C4-2B (cell line): ENCODE data around the gene PVALEF.

ENCODE experiments used
- CTCF ChIP-seq: fragments of 450-650 bp; conservative IDR thresholded peaks from 2 replicates; pipeline ENCODE4 v1.5.1; 2017; ENCODE audit warnings: mild to moderate bottlenecking
- ZFX ChIP-seq: fragments of 450-650 bp; IDR thresholded peaks from 2 replicates; pipeline ENCODE4 v1.6.1; 2017

- TF ChIP-seq CTCF (no peak), ZFX (no peak)
Measured at GRCh38 chr17:81219476-81220180, 54.3 kb downstream of the PVALEF start.
